Dermis microvascular lymphatic vessel endothelial cell (primary cell): Measurements from ENCODE around the gene SSMEM1. TPM values are rescaled to one million over a fixed set of nuclear protein-coding genes. Genes with fewer than 3 reads are reported as not detected.
A peak's percentile ranks its signal among the peaks of the same experiment; 100 is the strongest.
"Not testable (repeated sequence)": the region's sequence is repeated elsewhere in the genome, so short reads cannot be mapped to it uniquely, and the experiment has no call there.

Experiments used
- DNase-seq, 2 donors: peaks; one replicate each; pipeline versions ENCODE4 v3.0.0 to v3.0.0-alpha.2; 2010; ENCODE audit warnings: low read depth in 2 of 2
- total RNA-seq: library from RNA; depleted of rRNA; stranded (reverse); fragments of >200 nt; gene quantifications from 2 replicates; pipeline ENCODE4 v1.2.1, GENCODE V29; 2014

Gene SSMEM1, protein sequence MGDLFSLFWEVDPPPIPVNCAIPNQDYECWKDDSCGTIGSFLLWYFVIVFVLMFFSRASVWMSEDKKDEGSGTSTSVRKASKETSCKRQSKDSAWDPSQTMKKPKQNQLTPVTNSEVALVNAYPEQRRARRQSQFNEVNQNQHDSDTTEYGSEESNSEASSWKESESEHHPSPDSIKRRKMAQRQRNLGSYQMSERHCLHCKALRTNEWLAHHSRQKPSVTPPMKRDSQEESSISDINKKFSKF
- not detected in 2 replicates for total RNA-seq

GRCh38 chr7:130207642-130208041 lies at the start of gene SSMEM1:
SSMEM1 (plus strand) TSS chr7:130207860; CDS start chr7:130207911, 51 bp downstream.
- no peak for DNase-seq

- DNase-seq: no peak
These were observed 47.6 kb upstream of the SSMEM1 start for GRCh38 chr7:130160023-130160422.

DNA sequence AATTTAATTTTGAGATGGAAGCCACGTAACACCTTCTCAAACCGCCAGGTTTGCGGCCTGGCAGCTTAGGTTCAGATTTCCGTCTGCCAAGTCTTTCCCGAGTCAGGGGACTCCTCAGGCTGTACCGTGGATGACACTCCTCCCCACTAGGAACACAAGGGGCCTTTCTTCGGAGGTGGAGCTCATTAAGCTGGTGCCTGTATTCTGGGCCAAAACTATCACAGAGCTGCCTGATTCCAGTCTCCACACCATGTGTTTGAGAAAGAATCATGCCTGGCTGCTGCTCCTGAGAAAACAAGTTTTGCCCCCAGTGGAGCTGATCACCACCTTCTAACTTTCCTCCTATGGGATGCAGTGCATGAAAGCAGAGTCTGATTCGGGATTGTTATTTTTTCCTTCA lies 47.2 kb upstream of the SSMEM1 start:
- DNase-seq: no peak

DNA sequence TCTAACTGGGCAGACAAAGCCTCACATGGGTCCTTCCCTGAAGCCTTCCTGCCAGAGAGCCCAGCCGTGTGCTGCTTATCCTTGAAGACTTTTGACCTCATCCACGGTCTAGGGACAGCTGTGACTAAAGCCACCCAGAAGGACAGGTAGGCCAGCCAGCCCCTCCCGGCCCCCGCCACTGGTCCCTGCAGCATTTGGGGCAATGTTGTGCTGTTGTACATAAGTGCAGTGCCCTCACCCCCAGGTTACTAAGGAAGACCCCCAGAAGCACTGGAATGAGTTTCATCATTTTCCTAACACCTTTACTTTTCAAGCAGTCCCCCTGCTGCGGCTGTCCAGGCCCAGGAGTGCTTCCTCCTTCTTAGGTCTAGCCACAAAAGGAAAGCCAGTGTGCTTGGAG lies 45.5 kb upstream of the SSMEM1 start:
- DNase-seq: no peak

GRCh38 chr7:130174237-130174959 lies 33.3 kb upstream of the SSMEM1 start:
- no peak for DNase-seq

DNA sequence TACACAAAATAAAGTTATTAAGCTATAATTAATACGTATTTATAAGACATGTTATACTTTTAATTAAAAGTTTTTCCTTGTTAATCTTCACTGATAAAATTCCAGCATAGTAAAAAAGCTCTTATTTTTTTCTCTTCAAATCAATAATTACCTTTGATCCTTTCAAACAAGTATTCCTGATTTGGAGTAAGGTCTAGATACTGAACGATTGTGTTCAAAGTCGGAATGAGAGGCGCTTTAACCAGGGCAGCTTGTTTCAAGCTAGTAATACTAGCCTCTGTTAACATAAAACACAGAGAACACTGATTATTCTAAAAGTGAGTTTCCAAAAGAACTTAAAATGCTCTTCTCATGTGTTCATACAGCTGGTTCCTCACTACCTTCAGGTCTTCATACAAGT lies 29.4 kb upstream of the SSMEM1 start:
- no peak for DNase-seq

DNA sequence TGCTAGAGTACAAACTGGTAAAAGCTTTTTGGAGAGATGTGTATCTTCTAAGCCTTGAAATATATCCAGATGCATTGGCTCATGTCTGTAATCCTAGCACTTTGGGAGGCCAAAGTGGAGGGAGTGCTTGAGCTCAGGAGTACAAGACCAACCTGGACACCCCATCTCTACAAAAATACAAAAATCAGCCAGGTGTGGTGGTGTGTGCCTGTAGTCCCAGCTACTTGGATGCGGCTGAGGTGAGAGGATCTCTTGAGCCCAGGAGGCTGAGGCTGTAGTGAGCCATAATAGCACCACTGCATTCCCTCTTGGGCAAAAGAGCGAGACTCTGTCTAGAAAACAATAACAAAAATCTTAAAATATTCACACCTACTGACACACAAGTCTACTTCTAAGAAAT lies 28.0 kb upstream of the SSMEM1 start:
- DNase-seq: no peak

DNA sequence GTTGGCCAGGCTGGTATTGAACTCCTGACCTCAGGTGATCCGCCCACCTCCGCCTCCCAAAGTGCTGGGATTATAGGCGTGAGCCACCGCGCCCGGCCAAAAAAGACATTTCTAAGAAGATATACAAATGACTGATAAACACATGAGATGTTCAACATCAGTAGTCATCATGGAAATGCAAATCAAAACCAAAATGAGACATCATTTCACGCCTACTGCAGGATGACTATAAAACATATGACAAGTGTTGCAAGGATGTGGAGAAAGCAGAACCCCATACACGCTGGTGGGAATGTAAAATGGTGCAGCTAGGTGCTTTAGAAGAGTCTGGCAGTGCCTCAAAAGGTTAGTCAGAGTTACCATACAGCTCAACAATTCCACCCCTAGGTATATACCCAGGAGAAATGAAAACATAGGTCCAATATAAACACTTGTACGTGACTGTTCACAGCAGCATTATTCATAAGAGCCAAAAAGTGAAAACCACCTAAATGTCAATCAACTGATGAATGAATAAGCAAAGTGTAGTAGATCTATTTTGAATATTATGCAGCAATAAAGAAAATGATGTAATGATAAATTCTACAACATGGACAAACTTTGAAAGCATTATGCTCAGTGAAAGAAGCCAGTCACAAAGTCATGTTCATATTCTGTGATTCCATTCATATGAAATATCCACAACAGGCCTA lies 26.9 kb upstream of the SSMEM1 start:
- no peak for DNase-seq

GRCh38 chr7:130181263-130181605 lies 26.4 kb upstream of the SSMEM1 start:
- no peak for DNase-seq

- no peak for DNase-seq
These were observed 24.7 kb upstream of the SSMEM1 start for GRCh38 chr7:130182990-130183389.

DNA sequence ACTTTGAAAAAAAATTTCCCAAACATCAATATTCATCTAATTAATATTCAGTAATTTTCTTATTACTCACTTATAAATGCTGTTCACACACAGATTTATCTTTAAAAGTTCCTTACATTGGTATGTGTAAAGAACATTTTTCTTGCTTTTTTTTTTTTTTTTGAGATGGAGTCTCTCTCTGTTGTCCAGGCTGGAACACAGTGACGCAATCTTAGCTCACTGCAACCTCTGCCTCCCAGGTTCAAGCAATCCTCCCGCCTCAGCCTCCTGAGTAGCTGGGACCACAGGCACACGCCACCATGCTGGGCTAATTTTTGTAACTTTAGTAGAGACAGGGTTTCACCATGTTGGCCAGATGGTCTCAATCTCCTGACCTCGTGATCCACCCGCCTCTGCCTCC lies 23.3 kb upstream of the SSMEM1 start:
- not testable (repeated sequence) for DNase-seq

- DNase-seq: no peak
These were observed 20.3 kb upstream of the SSMEM1 start for GRCh38 chr7:130187360-130187759.

DNA sequence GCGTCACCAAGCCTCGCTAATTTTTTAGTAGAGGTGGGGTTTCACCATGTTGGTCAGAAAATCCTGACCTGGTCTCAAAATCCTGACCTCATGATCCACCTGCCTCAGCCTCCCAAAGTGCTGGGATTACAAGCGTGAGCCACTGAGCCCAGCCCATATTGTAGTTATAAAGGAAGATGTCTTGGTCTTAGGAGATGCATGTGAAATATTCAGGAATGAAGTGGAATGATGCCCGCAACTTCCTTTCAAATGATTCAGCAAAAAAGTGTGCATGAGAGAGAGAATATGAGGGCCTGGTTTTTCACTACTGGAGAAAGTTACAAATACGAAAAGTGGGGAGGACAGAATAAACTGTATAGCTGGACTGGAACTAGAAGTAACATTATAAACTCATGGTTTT lies 18.3 kb upstream of the SSMEM1 start:
- no peak for DNase-seq

- DNase-seq: no peak
These were observed 15.9 kb upstream of the SSMEM1 start for GRCh38 chr7:130191791-130192190.

DNA sequence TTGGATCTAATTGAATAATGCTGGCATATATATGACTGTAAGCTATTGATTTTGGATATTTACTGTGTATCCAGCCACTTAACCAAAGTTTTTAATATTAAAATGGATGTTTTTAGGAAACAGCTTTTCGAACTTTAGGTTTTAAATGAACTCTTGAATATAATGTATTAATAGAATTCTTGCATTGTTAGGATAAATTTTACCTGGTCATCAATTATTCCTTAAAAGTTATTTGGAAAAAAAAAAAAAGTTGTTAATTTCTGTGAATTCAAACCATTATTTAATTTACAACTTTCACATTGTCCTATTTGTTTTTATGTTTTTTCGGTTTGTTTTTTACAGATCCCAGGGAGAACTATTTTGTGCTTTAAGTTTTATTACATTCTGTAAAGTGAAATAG lies 12.3 kb upstream of the SSMEM1 start:
- no peak for DNase-seq

DNA sequence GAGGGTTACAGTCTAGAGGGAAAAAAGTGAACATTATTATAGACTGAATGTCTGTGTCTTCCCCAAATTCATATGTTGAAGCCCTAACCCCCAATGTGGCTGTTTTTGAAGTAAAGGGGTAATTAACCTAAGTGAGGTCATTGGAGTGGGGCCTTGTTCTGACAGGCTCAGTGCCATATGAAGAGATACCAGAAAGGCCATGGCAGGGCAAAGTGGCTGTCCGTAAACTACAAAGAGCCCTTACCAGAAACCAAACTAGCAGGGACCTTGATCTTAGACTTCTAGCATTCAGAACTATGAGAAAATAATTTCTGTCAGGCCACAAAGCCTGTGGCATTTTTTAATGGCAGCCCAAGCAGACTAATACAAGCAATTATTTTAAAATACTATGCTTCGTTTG lies 11.2 kb upstream of the SSMEM1 start:
- DNase-seq: no peak

DNA sequence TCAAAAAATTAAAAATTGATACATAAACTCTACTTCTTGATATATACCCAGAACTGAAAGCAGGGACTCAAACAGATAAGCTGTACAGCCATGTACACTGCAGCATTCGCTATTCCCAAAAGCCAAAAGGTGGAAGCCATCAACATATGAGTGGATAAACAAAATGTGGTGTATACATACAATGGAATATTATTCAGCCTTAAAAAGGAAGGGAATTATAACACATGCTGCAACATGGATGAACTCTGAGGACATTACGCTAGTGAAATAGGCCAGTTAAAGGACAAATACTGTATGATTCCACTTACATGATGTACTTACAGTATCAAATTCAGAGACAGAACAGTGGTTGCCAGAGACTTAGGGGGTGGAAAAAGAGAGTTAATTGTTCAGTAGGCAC lies 10.6 kb upstream of the SSMEM1 start:
- DNase-seq: no peak

DNA sequence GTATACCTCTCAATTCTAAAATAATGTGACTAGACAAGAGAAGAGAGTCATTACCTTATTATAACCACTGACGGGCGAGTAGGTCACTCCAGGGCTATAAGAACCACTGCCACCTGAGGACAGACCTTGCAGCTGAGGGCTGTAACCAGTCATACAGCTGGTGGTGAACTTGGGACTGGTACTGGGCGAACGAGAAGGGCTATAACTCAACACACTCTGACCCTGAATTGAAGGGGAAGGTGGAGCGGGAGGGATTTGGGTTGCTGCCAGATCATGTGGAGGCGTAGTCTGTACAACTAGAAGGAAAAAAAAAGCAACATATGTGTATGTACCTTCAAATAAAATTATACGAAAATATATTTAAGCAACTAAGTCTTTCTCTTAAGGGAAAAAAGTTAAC lies 5.9 kb upstream of the SSMEM1 start:
- no peak for DNase-seq

DNA sequence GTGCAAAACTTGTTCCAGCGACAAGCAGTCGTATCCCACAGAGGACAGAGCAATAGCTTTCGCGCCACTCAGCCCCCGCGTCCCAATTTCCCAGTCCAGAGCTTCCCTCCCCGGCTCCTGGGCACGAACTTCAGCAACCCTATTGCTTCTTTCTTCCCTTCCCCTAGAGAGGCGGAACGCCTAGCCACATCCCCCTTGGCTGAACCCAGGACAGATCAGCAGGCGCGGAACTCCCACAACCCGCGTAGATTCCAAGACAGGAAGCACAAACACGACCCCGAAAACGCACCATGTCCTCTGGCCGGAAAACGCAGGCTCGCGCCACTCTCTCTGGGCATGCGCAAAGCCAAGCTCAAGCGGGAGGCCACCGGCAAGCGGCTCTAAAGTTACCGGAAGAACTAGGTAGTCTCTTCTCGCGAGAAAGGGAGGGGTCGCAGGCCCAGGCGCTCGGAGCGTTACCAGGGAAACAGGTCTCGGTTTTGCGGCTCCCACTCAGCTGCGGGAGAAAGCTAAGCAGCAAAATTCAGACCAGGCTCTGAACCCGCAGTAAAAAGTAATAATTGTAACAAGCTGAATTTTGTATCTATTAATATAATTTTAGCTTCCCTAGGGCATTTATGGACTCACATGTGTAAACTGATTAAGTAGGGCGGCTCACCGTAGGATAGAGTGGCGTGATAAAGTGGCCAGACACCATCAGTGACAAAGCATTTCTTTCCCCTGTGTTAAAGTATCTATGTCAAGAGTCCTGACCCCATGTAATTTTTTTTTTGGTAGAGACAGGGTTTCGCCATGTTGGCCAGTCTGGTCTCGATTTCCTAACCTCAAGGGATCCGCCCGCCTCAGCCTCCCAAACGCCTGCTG lies 2.3 kb upstream of the SSMEM1 start, which contains the start of gene TMEM209:
Gene TMEM209 (minus strand): TSS at position 323 of the 864 bp plus-strand sequence. CDS start 31 bp downstream, at position 292.
- peak; percentile 94 to 95 for DNase-seq

- no peak for DNase-seq
These were observed 627 bp upstream of the SSMEM1 start for GRCh38 chr7:130207033-130207432.

- no peak for DNase-seq
These were observed 856 bp downstream of the SSMEM1 start for GRCh38 chr7:130208516-130208915.
